GM12801 (cell line): ENCODE measurements around the gene LDLRAD3.

Experiments used
- CTCF ChIP-seq: IDR thresholded peaks from one replicate; pipeline ENCODE4 v1.5.1; 2011; ENCODE audit warnings: control low read depth; ENCODE audit not compliant: insufficient read length; ENCODE audit errors: extremely low read depth

The LDLRAD3 gene

GRCh38 chr11:36009473-36009872 lies 65.6 kb downstream of the LDLRAD3 start:
- no peak for TF ChIP-seq CTCF

- TF ChIP-seq CTCF: no peak
These were observed 66.3 kb downstream of the LDLRAD3 start for GRCh38 chr11:36010010-36010740.

GRCh38 chr11:36011574-36011973 lies 67.7 kb downstream of the LDLRAD3 start:
- no peak for TF ChIP-seq CTCF

- TF ChIP-seq CTCF: no peak
These were observed 68.6 kb downstream of the LDLRAD3 start for GRCh38 chr11:36012455-36012854.

GRCh38 chr11:36012979-36013378 lies 69.1 kb downstream of the LDLRAD3 start:
- no peak for TF ChIP-seq CTCF

GRCh38 chr11:36013950-36014897 lies 70.4 kb downstream of the LDLRAD3 start:
- no peak for TF ChIP-seq CTCF

- TF ChIP-seq CTCF: no peak
These were observed 71.2 kb downstream of the LDLRAD3 start for GRCh38 chr11:36014898-36015665.
